AG20443 (cell line): ENCODE data around the gene ESPL1.
A peak's percentile ranks its signal among the peaks of the same experiment; 100 is the strongest.

Experiments
- DNase-seq: peaks from one replicate; pipeline ENCODE4 v3.0.0; 2012; ENCODE audit warnings: low spot score, mixed read lengths

The ESPL1 gene

GRCh38 chr12:53267999-53268629 lies at the start of gene ESPL1:
ESPL1 (plus strand) TSS chr12:53268299; CDS start chr12:53268767, 468 bp downstream.
- peak; percentile 93 for DNase-seq

- peak; percentile 49 for DNase-seq
These were observed 49.4 kb upstream of the ESPL1 start for GRCh38 chr12:53218551-53219291.

GRCh38 chr12:53219292-53219955 lies 48.7 kb upstream of the ESPL1 start:
- DNase-seq = peak; percentile 54

- DNase-seq = peak; percentile 65
These were observed 48.0 kb upstream of the ESPL1 start for GRCh38 chr12:53219956-53220693.

- DNase-seq = peak; percentile 96
These were observed 47.4 kb upstream of the ESPL1 start for GRCh38 chr12:53220694-53221202.

GRCh38 chr12:53221203-53222080 lies 46.7 kb upstream of the ESPL1 start:
- peak; percentile 84 for DNase-seq

GRCh38 chr12:53222170-53222721 lies 45.9 kb upstream of the ESPL1 start:
- no peak for DNase-seq

- DNase-seq = no peak
These were observed 45.3 kb upstream of the ESPL1 start for GRCh38 chr12:53222806-53223261.

- peak; percentile 56 for DNase-seq
These were observed 44.6 kb upstream of the ESPL1 start for GRCh38 chr12:53223389-53224060.

- no peak for DNase-seq
These were observed 43.8 kb upstream of the ESPL1 start for GRCh38 chr12:53224061-53224896.

GRCh38 chr12:53224897-53225634 lies 43.0 kb upstream of the ESPL1 start:
- DNase-seq = no peak

- DNase-seq = peak; percentile 22
These were observed 42.3 kb upstream of the ESPL1 start for GRCh38 chr12:53225635-53226424.

GRCh38 chr12:53226815-53227214 lies 41.3 kb upstream of the ESPL1 start:
- no peak for DNase-seq

GRCh38 chr12:53227341-53227740 lies 40.8 kb upstream of the ESPL1 start:
- DNase-seq = no peak

- DNase-seq = no peak
These were observed 40.3 kb upstream of the ESPL1 start for GRCh38 chr12:53227836-53228235.

GRCh38 chr12:53229454-53229853 lies 38.6 kb upstream of the ESPL1 start:
- no peak for DNase-seq

GRCh38 chr12:53230108-53230845 lies 37.8 kb upstream of the ESPL1 start:
- no peak for DNase-seq
